AG09319 (cell line): ENCODE measurements around the gene CPNE5.

Experiments used
- DNase-seq: peaks from one replicate; pipeline ENCODE4 v3.0.0-alpha.2; 2010; ENCODE audit warnings: low read depth; ENCODE audit errors: extremely low read depth
- CTCF ChIP-seq: IDR thresholded peaks from 2 replicates; pipeline ENCODE4 v1.5.1; 2011; ENCODE audit warnings: low read depth, mild to moderate bottlenecking, inconsistent platforms, low read length, moderate library complexity

CPNE5 gene

GRCh38 chr6:36758516-36759147 is 80.6 kb downstream of the CPNE5 start:
- no peak for DNase-seq
- no peak for TF ChIP-seq CTCF

- no peak for DNase-seq
- no peak for TF ChIP-seq CTCF
Observed at GRCh38 chr6:36757943-36758508, 81.2 kb downstream of the CPNE5 start.

- no peak for DNase-seq
Observed at GRCh38 chr6:36757206-36757605, 82.0 kb downstream of the CPNE5 start.

GRCh38 chr6:36756786-36757185 is 82.5 kb downstream of the CPNE5 start:
- TF ChIP-seq CTCF = no peak
- DNase-seq = no peak

More at GRCh38 chr6:36757206-36757605, 82.0 kb downstream of the CPNE5 start:
- TF ChIP-seq CTCF = no peak

GRCh38 chr6:36755435-36756348 is 83.6 kb downstream of the CPNE5 start:
- no peak for TF ChIP-seq CTCF
- no peak for DNase-seq

- no peak for TF ChIP-seq CTCF
- no peak for DNase-seq
Observed at GRCh38 chr6:36754582-36755434, 84.4 kb downstream of the CPNE5 start.
